Measurements from ENCODE around the gene CEP41. TPM values are rescaled to one million over a fixed set of nuclear protein-coding genes. Genes with fewer than 3 reads are reported as not detected.
"Not testable (repeated sequence)": the region's sequence is repeated elsewhere in the genome, so short reads cannot be mapped to it uniquely, and the experiment has no call there.

The CEP41 gene
- total RNA-seq, 2 donors from 2014 or later: 6.2 to 7.0 TPM

DNA sequence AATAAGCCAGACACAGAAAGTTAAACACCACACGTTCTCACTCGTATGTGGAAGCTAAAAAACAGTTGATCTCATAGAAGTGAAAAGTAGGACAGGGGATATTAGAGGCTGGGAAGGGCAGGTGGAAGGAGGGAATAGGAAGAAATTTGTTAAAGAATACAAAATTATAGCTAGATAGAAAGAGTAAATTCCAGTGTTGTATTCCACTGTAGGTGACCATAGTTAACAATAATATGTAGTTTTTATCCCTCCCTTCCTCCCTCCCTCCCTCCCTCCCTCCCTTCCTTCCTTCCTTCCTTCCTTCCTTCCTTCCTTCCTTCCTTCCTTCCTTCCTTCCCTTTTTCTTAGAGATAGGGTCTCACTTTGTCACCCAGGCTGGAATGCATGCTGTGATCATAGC lies 31.2 kb upstream of the CEP41 start:
- intact Hi-C loops (cut with DNase I): no loop called here
- ATAC-seq (no peak), DNase-seq (no peak)

DNA sequence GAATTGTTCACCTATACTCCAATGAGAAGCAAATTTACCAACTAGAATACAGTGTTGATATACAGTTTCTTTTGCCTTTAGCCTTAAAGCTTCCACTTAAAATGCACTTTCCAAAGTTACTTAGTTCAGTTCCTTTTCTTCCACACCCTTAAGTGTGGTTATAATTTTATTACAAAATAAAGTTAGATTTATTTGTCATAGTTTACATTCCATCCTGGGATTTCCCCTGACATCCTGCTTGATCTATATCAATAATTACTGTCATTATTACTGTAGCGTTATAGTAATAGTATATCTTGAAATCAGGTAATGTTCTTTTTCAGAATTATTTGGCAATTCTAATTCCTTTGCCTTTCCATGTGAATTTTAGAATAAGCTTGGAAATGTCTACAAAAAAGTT lies 27.8 kb upstream of the CEP41 start:
- DNase-seq (no peak), ATAC-seq (no peak)
- intact Hi-C loops (cut with DNase I): no loop called here

GRCh38 chr7:130463553-130464434 lies 23.0 kb upstream of the CEP41 start:
- ATAC-seq: no peak
- DNase-seq: no peak
- intact Hi-C loops (cut with DNase I): no loop called here

DNA sequence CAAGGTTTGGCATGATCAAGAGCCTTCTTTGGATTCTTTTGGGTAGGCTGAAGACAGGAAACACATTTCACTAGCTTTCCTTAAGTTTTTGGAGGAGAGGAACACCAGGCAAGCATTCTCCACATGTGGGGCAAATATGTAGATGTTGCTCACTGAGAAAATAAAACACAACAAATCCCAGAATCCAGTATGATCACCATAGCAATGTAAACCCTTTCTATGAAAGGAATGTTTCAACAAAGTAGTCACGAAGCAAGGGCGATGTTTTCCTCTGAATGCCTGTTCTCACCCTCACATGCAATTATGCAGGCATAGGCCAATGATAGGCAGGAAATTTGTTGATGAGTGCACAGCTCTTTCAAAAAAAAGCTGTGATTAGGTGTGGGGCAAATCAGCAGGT lies 20.5 kb upstream of the CEP41 start:
- intact Hi-C loops (cut with DNase I): no loop called here
- no peak for DNase-seq

DNA sequence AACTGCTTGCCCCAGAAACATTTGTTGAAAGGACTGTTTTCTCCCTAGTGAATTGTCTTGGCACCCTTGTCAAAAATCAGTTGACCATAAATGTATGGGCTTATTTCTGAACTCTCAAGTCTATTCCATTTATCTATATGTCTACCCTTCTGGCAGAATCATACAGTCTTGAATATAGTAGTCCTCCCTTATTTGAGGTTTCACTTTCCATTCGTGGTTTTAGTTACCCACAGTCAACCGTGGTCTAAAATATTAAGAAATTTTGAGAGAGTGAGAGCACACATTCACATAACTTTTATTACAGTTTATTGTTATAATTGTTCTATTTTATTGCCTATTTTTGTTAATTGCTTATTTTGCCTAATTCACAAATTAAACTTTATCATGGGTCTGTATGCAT lies 17.4 kb upstream of the CEP41 start:
- ATAC-seq: no peak
- no peak for DNase-seq
- intact Hi-C loops (cut with DNase I): no loop called here

More for the DNA sequence above, 20.5 kb upstream of the CEP41 start:
- no peak for ATAC-seq

- no peak for ATAC-seq
- intact Hi-C loops (cut with DNase I): no loop called here
- no peak for DNase-seq
Measured at GRCh38 chr7:130454959-130455358, 14.1 kb upstream of the CEP41 start.

DNA sequence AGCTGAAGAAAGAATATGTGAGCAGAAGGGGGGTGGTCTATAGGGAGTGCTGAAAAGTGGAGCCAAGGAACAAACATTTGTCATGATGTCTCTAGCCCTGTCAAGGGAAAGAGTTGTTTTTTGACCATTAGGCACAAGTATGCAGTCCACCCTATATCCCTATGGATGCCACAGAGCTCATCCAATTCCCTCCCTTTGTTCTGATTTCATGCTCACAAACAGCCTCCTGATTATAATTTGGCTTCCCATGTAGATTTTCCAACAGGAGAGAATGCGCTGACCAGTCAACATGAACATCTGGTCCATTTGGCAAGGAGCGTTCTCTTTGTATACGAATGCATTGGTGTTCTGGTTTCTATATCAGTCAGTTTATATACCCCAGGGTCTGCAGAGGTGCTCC lies 12.1 kb upstream of the CEP41 start:
- intact Hi-C loops (cut with DNase I): no loop called here
- ATAC-seq (no peak), DNase-seq (no peak)

GRCh38 chr7:130451344-130451743 lies 10.5 kb upstream of the CEP41 start:
- intact Hi-C loops (cut with DNase I); DNase-seq; ATAC-seq: not testable (repeated sequence)

DNA sequence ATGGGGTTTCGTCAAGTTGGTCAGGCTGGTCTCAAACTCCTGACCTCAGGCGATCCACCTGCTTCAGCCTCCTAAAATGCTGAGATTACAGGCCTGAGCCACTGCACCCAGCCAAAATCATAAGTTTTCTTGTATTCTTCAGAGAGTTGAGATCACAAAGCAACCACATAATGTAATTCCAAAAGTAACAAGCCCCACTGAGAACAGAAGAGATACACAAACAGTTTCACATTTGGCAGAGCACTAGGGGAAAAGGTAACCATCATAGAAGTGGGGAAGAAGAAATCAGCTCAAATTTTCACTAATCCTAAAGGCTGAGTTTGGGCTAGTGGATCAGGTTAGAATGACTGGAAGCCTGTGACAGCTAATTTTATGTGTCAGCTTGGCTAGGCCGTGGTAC lies 5.4 kb upstream of the CEP41 start:
- intact Hi-C loops (cut with DNase I): no loop called here
- ATAC-seq (no peak), DNase-seq (no peak)

DNA sequence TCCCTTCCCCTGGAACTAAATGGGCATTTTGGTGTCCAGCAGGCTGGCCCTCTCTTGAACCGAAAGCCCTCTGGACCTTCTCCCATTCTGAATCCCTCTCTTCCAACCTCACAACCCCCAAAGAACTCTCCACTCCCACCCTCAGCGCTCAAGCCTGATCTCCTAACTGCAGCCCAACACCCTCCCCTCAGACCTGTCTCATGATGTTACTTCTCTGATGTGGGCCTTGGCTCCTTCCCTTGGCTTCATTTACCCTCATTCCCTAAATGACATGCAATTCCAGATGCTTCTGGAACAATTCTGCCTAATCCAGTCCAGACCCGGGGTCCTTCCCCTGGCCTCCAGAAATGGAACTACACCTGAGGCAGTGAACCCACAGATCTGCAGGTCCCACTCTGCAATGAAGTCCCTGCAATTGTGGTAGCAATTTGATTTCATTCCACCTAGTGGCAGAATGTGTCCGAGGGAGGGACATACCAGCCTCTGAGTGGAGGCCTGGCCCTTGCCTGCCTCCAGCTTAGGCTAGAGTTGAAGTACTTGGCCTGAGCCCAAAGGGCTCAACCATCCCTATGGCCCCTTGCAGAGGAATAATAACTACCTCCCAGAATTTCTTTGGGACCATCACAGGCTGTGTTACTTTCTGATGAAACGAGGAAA lies 4.1 kb upstream of the CEP41 start:
- intact Hi-C loops (cut with DNase I): no loop called here

GRCh38 chr7:130444234-130444633 lies 3.4 kb upstream of the CEP41 start:
- DNase-seq: no peak
- intact Hi-C loops (cut with DNase I): no loop called here
- ATAC-seq: no peak

More for the DNA sequence above, 4.1 kb upstream of the CEP41 start:
- ATAC-seq (no peak), DNase-seq (no peak)

GRCh38 chr7:130442601-130443000 lies 1.8 kb upstream of the CEP41 start:
- DNase-seq: no peak
- no peak for ATAC-seq
- intact Hi-C loops (cut with DNase I): no loop called here

GRCh38 chr7:130441408-130441869 lies 623 bp upstream of the CEP41 start:
- DNase-seq (no peak), ATAC-seq (no peak)
- intact Hi-C loops (cut with DNase I): no loop called here

DNA sequence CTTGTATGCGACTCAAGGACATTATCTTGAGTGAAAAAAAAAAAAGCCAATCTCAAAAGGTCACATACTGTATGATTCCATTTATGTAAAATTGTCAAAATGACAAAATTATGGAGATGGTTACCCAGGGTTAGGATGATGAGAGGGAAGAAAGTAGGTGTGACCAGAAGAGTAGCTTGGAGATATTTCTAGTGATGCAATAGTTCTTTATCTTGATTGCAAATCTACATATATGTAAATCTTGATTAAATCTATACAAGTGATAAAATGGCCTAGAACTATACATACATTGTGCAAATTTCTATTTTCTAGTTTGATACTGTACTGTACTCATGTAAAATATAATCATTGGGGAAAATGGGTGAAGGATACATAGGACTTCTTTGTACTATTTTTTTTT lies 4.6 kb downstream of the CEP41 start:
- ATAC-seq (no peak), DNase-seq (no peak)
- intact Hi-C loops (cut with DNase I): no loop called here

- DNase-seq: no peak
- no peak for ATAC-seq
- intact Hi-C loops (cut with DNase I): no loop called here
Measured at GRCh38 chr7:130435311-130435854, 5.4 kb downstream of the CEP41 start.

- DNase-seq: no peak
Measured at GRCh38 chr7:130433301-130433700, 7.5 kb downstream of the CEP41 start.

GRCh38 chr7:130432886-130433285 lies 7.9 kb downstream of the CEP41 start:
- DNase-seq: no peak

More at GRCh38 chr7:130433301-130433700, 7.5 kb downstream of the CEP41 start:
- intact Hi-C loops (cut with DNase I): no loop called here
- ATAC-seq: no peak

DNA sequence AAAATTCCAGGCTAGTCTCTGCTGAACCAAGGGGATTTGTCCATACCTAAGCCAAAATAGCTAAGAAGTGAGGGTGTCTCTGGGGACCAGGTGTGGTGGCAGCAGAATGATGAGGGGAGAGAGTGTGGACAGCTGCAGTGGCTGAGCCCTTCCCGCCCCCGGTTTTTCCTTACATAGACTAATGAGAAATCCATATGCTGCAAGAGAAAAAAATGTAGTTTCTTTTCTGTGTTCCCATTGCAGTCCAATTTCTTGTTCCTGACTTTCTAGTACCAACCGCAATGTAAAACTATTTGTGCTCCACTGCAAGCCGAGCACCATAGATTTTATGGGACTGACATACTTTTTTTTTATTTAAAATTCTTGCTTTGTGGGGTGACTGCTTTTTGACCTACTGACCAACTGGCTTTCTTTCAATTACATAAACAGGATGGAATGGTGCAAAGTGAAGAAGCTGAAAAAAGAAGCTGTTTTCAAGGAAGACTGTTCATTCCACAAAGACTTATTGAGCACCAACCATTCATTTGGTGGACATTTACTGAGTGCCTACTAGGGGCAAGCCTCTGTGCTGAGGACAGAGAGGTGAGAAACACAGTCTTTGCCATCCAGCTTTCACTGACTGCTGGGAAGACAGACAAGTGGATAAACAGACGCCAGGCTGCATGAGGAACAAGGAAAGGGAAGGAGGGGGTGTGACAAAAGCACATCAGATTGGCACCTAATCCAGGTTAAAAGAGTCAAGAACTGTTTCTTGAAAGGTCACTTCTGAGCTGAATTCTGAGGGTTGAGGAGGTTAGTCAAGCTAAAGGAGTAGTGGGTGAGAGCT lies 9.8 kb downstream of the CEP41 start:
- no peak for DNase-seq
- ATAC-seq: peak in 1 of 2 donors; percentile 64
- intact Hi-C loops (cut with DNase I): no loop called here

More at GRCh38 chr7:130432886-130433285, 7.9 kb downstream of the CEP41 start:
- intact Hi-C loops (cut with DNase I): no loop called here
- no peak for ATAC-seq

DNA sequence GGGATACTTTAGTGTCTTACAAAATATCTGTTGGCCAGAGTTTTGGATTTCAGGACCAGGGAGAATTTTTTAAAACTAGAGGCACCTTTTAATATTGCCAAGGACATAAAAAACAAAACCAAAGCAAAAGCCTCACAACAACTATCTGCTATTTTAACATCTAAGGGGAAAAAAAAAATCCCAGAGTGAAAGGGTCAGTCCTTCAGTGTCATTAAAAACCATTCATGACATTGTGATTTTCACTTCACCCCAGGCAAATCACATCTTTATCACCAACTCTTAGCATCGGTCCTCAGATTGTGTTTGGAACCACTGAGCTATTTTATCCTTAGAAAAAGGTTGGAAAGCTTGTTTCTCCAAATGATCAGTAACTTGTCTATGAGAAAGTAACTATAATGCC lies 10.7 kb downstream of the CEP41 start:
- ATAC-seq: no peak
- intact Hi-C loops (cut with DNase I): no loop called here
- DNase-seq: no peak

Measured in left cardiac atrium (tissue), 4 donors.